B cell (primary cell): Measurements from ENCODE around the gene OR52E5.

Experiments used
- CTCF ChIP-seq: fragments of 200-600 bp; IDR thresholded peaks from one replicate; pipeline ENCODE4 v1.8.0; 2022; ENCODE audit warnings: antibody characterized with exemption, mild to moderate bottlenecking
- EZH2 ChIP-seq: IDR thresholded peaks from 2 replicates; pipeline ENCODE4 v1.6.1; 2012; ENCODE audit warnings: borderline replicate concordance, low read depth, mild to moderate bottlenecking, moderate library complexity, low read length; ENCODE audit not compliant: insufficient read depth, poor library complexity, severe bottlenecking

- TF ChIP-seq CTCF (no peak), EZH2 (no peak)
Measured at GRCh38 chr11:5922749-5923426, 29.9 kb downstream of the OR52E5 start.
